GM19023 (cell line): Measurements from ENCODE around the gene ADGRA1.

ENCODE experiments used
- ATAC-seq: cut with Tn5 transposase; IDR thresholded peaks from one replicate; pipeline ENCODE4 v1.9.1; 2021; ENCODE audit warnings: mild to moderate bottlenecking, moderate library complexity; ENCODE audit not compliant: unreplicated experiment

ADGRA1 gene

GRCh38 chr10:133160826-133161471, 73.2 kb downstream of the ADGRA1 start:
- no peak for ATAC-seq

- no peak for ATAC-seq
Measured at GRCh38 chr10:133161486-133162109, 73.9 kb downstream of the ADGRA1 start.

GRCh38 chr10:133162178-133162909, 74.6 kb downstream of the ADGRA1 start:
- ATAC-seq: no peak

GRCh38 chr10:133162910-133163856, 75.5 kb downstream of the ADGRA1 start:
- ATAC-seq: no peak

GRCh38 chr10:133163889-133164815, 76.4 kb downstream of the ADGRA1 start:
- no peak for ATAC-seq

- no peak for ATAC-seq
Measured at GRCh38 chr10:133164816-133165555, 77.3 kb downstream of the ADGRA1 start.

- no peak for ATAC-seq
Measured at GRCh38 chr10:133165556-133166503, 78.1 kb downstream of the ADGRA1 start.

- no peak for ATAC-seq
Measured at GRCh38 chr10:133166504-133166827, 78.7 kb downstream of the ADGRA1 start.

GRCh38 chr10:133166828-133167692, 79.3 kb downstream of the ADGRA1 start:
- no peak for ATAC-seq

- no peak for ATAC-seq
Measured at GRCh38 chr10:133167693-133168616, 80.2 kb downstream of the ADGRA1 start.

GRCh38 chr10:133168617-133169031, 80.9 kb downstream of the ADGRA1 start:
- no peak for ATAC-seq

- no peak for ATAC-seq
Measured at GRCh38 chr10:133169173-133169947, 81.6 kb downstream of the ADGRA1 start.

GRCh38 chr10:133170092-133170491, 82.4 kb downstream of the ADGRA1 start:
- ATAC-seq: no peak

- no peak for ATAC-seq
Measured at GRCh38 chr10:133173860-133174640, 86.3 kb downstream of the ADGRA1 start.
